HG03025 (cell line): Measurements from ENCODE around the gene FGD1.
A peak's percentile ranks its signal among the peaks of the same experiment; 100 is the strongest.

Experiments
- ATAC-seq: cut with Tn5 transposase; IDR thresholded peaks from one replicate; pipeline ENCODE4 v1.9.1; 2021; ENCODE audit warnings: mild to moderate bottlenecking, moderate library complexity; ENCODE audit not compliant: unreplicated experiment, low FRiP score

Gene FGD1

DNA sequence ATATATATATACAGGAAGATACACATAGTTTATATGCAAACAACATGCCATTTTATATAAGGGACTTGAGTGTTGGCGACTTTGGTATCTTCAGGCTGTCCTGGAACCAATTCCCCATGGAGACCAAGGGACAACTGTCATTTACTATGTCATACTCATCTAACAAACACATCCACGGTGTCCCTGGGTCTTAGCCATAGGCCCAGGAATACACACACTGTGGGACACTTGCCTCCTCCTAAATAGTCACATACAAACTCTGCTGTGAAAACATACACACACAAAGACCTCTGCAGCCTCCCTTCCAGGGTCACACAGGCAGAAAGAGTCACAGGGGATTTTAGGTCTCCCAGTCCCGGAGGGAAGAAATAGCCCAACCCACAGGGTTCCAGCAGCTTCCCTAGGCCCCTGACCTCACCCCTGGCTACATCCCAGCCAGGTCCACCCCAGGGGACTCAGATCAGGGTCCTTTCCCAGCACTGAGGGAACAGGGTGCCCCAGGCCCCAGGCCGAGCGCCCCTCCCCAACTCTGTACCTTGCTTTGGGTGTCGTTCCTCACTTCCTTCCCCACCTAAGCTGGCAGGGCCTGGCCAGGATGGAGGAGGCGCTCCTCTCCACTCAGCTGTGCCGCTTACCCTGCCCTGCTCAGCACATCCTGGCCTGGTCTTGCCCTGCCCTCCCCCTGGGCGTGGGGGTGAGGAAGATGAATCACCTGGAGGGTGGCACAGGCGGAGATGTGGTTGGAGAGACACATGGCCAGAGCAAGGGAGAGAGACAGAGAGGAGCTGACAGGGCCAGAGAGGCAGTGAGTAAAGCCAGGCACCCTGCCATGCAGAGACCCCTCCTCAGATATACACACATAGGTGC lies 21.8 kb downstream of the FGD1 start:
- ATAC-seq, result no peak

DNA sequence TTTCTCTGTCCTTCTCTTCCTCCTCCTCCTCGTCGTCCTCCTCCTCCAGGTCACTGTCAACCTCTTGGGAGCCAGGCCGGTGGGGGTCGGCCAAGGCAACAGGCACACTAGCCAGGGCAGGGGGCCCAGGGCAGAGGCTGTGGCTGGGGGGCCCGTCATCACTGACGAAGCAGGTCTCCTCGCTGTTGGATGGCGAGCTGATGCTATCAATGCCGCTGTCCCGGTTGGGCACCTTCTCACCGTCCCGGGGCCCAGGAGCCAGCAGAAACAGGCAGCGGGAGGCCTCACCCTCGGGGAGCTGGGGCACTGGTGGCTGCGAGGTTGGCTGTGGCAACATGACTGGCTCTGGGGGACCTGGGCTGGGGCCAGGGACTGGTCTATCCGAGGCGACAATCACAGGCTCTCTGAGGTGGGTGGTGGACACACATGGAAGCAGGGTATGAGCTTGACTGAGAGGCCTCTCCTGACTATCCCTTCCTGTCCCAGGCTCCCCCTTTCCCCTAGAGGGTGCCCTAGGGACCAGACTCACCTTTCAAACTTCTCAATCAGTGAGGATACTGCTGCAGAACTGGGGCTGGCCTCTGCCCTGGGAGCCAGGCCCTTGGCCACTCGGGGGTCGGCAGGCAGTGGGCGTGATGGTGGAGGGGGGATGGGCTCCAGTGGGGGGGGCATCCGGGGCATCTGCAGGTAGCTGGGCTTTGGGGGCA lies 25.8 kb downstream of the FGD1 start:
- no peak for ATAC-seq

DNA sequence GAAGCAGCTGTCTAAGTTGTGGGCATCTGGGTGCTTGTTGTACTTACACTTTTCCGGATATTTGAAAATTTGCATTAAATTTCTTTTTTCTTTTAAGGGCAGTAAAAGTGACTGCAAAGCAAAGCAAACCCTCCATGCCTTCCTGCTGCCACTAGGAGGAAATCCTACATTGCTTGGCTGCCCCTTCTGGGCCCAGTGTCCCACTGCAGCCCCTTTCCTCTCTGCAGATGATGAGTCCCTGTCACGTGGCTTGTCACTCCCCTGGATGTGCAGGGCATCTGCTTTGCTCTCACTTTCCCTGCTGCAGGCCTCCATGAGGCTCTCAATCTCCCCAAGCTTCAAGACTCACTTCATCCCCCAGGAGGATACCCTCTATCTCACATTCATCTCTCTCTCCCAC lies 43.1 kb downstream of the FGD1 start:
- ATAC-seq, result no peak

DNA sequence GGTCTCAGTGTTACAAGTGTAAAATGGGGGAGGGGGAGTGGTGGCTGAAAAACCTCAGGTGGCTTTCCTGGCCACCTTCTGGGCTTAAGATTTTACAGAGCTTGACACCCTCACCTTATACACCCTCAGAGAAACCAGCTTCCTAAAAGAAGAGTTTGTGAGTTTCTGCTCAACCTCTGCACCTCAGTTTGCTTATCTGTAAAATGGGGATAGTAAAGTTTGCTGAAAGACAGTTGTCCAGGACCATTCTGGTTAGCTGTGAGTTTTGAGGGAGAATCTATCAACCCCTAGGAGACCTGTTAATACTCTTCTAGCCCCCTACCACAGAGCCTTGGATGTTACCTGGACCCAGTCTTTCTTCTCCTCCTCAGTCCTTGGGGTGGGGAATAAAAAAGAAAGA lies 46.1 kb downstream of the FGD1 start:
- ATAC-seq, result no peak

DNA sequence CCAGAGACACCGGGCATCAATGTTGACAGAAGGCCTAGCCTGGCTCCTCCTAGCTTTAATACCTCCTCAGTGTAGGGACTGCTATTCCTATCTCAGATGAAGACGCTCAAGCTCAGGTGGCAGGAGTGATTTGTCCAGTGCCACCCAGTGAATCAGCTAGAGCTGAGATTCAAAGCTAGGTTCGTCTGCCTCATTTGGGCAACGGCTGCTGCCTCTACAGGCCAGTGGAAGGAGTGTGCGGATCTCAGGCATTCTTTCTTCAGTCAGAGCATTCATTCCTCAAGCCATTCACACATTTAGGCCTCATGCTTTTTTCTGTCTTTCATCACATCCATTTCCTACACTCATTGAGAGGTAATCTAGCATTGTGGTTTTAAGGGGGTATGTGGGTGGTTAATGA lies 48.6 kb downstream of the FGD1 start:
- no peak for ATAC-seq

DNA sequence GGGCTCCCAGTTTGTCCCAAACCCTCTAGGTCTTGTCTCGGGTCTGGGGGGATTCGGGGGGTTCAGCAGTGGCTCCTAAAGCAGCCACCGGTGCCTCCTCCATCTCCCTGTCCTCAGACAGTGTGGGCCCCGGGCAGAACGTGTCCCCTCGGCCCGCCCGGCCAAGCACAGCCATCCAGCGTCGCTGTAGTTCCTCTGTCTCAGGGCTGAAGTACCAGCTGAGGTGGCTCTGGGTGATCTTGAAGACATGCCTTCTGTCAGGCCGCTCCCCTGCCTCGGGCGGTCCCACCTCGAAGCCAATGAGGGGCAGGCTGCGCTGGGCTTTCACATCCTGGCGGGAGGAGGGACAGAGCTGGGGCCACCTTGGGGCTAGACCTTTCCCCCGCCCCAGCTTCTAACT lies 50.0 kb downstream of the FGD1 start:
- ATAC-seq, result no peak

DNA sequence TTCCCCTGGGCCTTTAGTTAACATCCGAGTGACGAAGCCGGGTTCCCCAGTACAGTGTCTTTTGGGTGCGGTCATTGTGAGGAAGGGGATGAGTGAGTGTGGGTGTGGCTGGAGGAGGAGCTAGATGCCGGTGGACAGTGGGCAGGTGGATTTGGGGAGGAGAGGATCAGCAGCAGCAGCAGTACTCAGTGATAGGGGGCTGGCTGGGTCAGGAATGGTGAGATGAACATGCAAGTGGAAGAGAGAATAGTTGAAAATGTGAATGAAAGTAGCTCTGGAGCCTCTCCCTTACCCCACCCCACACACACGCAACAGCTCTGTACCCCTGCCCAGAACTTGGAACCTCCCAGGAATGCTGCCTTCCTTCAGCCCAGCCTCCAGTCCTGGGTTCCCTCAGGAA lies 51.3 kb downstream of the FGD1 start:
- no peak for ATAC-seq

DNA sequence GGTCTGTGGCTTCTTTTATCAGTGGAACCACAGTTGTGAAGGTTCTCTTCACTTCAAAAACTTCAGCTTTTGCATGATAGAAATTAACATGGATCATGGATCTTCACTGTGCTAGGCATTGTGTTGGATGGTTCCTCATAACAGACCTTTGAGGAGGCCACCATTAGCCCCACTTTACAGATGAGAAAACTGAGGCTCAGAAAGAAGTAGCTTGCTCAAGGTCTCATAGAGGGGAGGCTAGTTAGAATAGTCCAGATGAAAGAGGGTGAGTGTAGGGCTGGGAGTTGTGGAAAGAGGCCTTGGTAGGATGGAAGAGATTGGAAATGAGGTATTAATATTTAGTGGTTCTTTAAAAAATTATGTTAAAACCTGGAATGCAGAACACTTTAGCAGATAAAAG lies 53.2 kb downstream of the FGD1 start:
- no peak for ATAC-seq

DNA sequence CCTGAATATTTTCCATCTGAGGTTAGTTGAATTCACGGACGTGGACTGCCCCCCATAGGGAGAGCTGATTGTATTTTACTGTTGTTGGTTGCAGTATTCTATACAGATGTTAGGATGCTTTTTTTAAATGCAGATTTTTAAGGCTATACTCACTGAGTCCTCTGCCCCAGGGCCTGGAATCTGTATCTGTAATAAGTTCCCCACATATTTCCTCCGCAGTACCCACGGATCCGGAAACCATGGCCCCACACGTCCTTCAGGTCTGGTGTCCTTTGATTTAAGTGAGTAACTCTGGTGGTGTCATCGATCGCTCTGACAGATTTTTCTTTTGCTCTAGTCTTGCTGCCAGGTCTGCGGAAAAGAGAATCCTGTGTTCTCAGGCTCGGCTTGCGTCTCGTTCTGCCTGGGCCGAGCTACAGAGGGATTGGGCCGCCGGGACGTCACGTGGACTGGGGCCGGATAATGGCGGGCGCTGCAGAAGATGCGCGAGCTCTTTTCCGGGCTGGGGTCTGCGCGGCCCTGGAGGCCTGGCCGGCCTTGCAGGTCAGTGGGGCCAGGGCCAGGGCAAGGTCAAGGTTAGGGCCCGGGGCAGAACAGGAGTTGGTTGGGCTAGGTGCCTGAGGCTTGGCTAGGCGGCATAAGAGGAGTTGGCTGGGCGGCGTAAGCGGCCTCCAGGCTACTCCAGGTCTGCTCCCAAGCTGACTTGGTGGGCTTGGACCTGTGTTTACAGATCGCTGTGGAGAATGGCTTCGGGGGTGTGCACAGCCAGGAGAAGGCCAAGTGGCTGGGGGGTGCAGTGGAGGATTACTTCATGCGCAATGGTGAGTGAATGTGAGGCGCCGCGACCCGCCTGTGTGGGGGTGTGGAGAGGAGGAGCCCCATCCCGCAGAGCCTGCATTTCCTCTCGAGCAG lies 55.8 kb downstream of the FGD1 start, which contains the start of gene TSR2:
Gene TSR2, plus strand, starts transcription at position 445 of the 912 bp plus-strand sequence. Its CDS starts 18 bp downstream, at position 463.
- peak; percentile 96 for ATAC-seq

DNA sequence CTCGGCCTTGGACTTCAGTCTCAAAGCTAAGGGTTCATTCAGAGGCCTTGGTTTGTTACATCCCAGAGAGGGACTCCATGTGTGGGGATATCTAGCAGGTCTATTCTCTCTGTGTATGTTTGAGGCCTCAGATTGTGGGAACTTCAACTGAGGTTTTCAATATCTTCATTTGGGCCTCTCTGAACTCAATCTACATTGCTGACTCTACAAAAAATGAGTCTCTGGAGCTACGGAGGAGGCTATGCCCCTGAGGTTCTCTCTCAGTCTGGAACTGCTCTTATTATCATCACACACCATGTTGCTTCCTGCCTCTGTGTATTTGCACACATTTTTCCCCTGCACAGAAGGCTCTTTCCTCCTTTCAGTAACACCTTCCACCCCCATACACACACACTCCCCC lies 60.9 kb downstream of the FGD1 start:
- ATAC-seq, result no peak

DNA sequence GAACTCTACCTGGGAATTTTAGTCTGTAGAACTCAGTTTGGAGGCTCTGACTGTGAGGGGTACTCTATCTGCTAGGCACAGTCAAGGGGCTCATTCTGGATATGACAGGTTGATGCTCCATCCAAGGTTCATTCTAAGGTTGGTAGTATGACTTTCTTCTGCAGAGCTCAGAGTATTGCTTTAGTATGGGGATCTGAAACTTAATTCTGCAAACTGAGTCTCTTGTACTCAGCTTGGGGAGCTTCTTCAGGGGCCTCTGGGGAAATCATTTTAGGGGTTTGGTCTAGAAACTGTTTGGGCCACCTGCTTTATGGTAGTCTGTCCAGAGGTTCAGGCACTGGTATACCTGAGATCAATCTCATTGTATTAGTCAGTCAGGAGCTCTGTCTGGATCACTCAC lies 65.5 kb downstream of the FGD1 start:
- ATAC-seq, result no peak

DNA sequence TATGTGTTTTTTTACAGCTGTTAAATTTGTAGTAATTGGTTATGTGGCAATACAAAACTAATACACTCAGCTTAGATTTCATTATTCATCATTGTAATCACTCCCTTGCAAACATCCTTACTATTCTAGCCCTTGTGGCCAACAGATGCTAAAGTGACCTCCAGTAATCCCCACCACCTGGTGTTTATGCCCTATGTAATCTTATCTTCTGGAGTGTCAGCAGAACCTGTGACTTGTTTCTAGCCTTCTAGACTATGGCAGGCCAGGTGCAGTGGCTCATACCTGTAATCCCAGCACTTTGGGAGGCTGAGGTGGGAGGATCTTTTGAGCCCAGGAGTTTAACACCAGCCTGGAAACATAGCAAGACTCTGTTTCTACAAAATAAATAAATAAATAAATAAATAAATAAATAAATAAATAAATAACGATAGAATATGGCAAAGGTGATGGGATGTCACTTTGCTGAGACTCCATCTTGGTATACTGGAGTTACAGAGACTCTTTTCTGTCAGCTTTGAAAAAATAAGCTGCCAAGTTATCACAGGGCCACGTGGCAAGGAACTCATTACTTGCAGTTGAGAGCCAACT lies 68.1 kb downstream of the FGD1 start:
- ATAC-seq, result no peak

DNA sequence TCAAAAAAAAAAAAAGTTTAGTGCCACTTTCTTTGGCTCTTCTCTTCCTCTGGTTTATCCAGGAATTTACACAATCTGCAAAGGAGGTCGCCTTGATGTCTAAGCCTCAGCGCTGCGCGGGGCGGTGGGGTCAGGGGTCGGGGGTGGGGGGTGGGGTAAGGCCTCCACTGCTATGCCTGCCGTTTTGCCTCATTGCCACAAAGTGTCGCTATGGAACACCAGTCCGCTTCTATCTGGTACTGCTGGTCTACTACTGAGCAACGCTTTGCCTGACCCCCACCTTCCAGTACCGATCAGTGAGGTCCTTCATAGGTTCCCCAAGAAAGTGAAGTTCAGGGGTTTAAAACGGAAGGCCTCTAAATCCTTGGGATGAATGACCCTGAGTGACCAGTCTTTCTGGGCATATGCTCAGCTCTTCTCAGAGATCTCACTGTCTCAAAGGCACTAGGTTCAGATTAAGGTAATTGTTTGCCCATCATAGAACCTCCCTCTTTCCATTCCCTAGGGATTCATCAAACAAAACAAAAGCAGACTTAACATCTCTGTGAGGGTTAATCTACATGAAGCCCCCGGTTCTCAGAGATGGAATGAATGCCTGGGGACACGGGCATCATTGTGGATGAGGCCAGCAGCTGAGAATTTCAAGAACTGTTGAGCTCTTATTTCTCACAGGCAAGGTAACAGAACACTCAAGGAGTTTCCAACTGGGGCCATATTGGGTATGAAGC lies 72.7 kb downstream of the FGD1 start:
- no peak for ATAC-seq

DNA sequence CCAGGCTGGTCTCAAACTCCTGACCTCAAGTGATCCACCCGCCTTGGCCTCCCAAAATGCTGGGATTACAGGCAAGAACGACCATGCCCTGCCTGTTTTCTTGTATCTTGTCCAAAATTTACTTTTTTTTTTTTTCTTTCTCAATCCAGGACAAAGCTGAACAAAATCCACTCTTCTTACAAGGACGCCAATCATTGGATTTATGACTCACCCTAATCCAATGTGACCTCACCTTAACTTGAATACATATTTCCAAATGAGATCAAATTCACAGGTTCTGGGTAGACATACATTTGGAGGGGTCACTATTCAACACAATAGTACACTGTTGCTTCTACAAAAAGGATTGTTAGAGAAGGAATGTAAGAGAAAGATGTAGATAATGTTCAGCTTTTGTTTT lies 73.9 kb downstream of the FGD1 start:
- ATAC-seq, result no peak

DNA sequence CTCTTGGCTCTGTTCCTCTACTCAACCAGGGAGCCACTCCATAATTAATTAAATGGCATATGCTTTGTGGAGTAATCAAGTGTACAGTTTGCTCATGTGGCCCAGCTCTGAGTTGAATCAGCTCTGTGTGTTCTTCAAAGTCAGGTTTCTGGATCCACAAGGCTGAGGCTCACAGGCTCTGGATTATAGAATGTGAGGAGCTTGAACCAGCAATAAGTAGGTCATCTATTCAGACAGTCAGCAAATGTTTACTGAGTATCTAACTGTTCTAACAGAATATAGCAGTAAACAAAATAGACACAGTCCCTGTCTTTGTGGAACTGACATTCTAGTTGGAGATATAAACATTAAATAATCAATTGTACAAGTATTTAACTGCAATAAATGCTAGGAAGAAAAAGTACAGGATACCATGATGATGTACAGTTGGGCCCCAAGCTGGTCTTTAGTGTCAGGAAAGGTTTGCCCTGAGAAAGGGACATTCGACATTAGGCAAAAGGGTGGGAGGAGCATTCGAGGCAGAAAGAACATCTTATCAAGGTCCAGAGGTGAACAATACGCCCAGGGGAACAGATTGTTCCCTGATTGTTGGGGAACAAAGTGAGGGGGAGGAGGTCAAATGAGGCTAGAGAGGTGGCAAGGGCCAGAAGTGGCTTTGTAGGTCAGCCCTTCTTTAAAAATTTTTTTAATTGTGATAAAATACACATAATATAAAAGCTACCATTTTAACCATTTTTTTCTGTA lies 76.3 kb downstream of the FGD1 start:
- ATAC-seq, result no peak

DNA sequence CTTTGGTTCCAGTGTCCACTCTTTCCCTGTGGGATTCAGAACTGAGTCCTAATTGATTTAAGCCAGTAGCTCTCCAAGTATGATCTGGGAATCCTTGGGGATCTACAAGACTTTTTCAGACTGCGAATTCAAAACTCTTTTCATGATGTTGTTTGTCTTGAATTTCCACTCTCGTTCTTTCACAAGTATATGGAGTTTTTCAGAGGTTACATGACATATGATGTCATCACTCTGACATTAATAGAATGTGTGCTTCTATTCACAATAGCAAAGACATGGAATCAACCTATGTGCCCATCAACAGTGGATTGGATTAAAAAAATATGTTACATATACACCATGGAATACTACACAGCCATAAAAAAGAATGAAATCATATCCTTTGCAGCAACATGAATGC lies 79.1 kb downstream of the FGD1 start:
- no peak for ATAC-seq

DNA sequence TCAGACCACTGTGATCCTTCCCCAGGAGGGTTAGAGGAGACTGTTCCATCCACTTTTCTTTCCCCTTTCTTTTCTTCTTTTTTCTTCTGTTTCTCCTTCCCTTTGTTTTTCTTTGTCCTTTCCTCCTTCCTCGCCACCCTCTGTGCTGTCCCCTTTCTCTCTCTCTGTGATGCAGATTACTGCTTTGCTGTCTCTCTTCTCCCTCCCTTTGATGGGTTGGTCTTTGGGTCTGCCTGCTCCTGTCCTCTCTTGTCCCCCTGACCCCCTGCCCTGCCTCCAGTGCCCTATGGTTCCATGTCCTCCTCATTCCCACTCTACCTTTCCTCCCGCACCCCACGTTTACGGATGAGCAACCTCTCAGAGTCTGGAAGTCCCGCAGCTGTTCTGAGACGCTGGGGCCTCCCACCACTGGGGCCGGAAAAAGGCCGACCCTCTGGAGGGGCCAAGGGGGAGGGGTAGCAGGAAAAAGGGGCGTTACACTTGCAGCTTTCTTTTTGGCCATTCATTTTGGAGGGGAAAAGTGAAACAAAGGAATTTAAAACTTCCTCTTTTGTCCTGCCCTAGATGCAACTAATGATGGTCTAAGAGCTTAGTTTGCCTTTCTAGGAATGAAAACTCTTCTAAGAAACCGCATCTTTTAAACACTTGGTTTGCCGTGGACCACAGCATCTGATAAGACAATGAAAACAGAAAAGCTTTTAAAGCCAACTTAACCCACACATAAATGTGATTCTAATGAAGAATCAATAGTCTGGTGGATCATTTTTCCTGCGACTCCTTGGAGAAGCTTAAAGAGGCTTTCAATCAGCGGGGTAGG lies 80.3 kb downstream of the FGD1 start:
- ATAC-seq, result no peak

DNA sequence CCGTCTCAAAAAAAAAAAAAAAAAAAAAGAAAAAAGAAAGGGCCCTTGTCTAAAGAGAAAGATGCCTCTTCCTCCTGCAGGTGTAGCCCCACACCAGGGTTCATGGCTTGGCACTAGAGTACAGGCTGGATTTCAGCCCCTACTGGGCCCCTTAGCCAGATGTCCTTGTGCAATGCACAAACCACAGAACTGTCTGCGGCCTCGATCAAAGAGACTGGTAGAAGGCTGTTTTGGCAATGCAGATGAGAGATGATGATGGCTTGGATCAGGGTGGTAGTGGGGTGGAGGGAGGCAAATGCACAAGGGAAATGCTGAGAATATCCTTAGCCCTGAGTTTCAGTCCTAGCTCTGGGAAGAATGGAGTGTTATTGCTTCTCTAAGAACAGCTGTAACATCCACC lies 82.3 kb downstream of the FGD1 start:
- ATAC-seq, result no peak
